Esophagus muscularis mucosa (tissue), 4 donors: ENCODE measurements around the gene FRMD5. TPM values are rescaled to one million over a fixed set of nuclear protein-coding genes. Genes with fewer than 3 reads are reported as not detected.

Experiments used
- DNase-seq: peaks from one replicate; pipeline ENCODE4 v3.0.0-alpha.2; 2017; ENCODE audit errors: extremely low spot score
- H3K27ac ChIP-seq, 4 donors: fragments of 200-600 bp; sonication (generic); replicated peaks in 1 of 4; 1 replicate in 3 of 4; 2 replicates in 1 of 4; pipeline ENCODE4 v1.5.1; 2016 to 2019; ENCODE audit warnings: mild to moderate bottlenecking in 1 of 4
- H3K27me3 ChIP-seq, 4 donors: fragments of 200-600 bp; sonication (generic); one replicate each; pipeline versions ENCODE4 v1.5.1 to v1.6.0; 2016 to 2019
- H3K36me3 ChIP-seq, 4 donors: fragments of 200-600 bp; sonication (generic); one replicate each; pipeline ENCODE4 v1.5.1; 2016 to 2019
- H3K4me1 ChIP-seq, 4 donors: fragments of 200-600 bp; sonication (generic); one replicate each; pipeline ENCODE4 v1.5.1; 2016 to 2019
- H3K4me3 ChIP-seq, 4 donors: fragments of 200-600 bp; sonication (generic); 1 replicate in 2 of 4; 2 replicates in 2 of 4; pipeline ENCODE4 v1.5.1; 2016 to 2019; ENCODE audit warnings: mild to moderate bottlenecking in 4 of 4, moderate library complexity in 1 of 4
- H3K9me3 ChIP-seq, 4 donors: fragments of 200-600 bp; sonication (generic); 1 replicate in 3 of 4; 2 replicates in 1 of 4; pipeline ENCODE4 v1.5.1; 2016 to 2019
- EP300 ChIP-seq: sonication (generic); formaldehyde crosslinking; IDR thresholded peaks from one replicate; pipeline ENCODE4 v1.6.1; 2017; ENCODE audit warnings: antibody characterized with exemption
- POLR2A ChIP-seq: fragments of 450-650 bp; IDR thresholded peaks from one replicate; pipeline ENCODE4 v1.6.1; 2017; ENCODE audit warnings: antibody characterized with exemption, moderate library complexity, mild to moderate bottlenecking, low read depth
- POLR2AphosphoS5 ChIP-seq, 2 donors: sonication (generic); formaldehyde crosslinking; IDR thresholded peaks; one replicate each; pipeline ENCODE4 v1.6.1; 2017; ENCODE audit warnings: antibody characterized with exemption in 2 of 2
- WGBS: methylation state at CpG from one replicate; pipeline ENCODE4 v1.1.5; 2018; 5-methylcytosine and 5-hydroxymethylcytosine counted together
- intact Hi-C: fragments of 100-400 bp; cut with DNase I; formaldehyde crosslinking; loops from one replicate; pipeline ENCODE4 v1.15.1; 2023
- total RNA-seq, 4 donors: library from RNA; depleted of rRNA; stranded (reverse); fragments of >200 nt; gene quantifications; one replicate each; pipeline versions ENCODE4 v1.1.0 to v1.2.1, GENCODE V29; 2016
- TF ChIP-seq, protein P1 (sequence below), 3 experiments: fragments of 200-600 bp in 2 of 3; fragments of 450-650 bp in 1 of 3; sonication (generic) in 2 of 3; IDR thresholded peaks; one replicate each; pipeline ENCODE4 v1.5.1; 2017 to 2019; ENCODE audit warnings: antibody characterized with exemption in 3 of 3, mild to moderate bottlenecking in 2 of 3, moderate library complexity in 1 of 3

FRMD5 gene
- total RNA-seq, 4 donors from 2014 or later: 0.42 to 1.4 (median 0.67) TPM

GRCh38 chr15:44149224-44149623, 45.8 kb downstream of the FRMD5 start:
- Histone ChIP-seq H3K4me1 (no peaks in the 10 kb centered on the region), H3K4me3 (no peak overlapping the region), H3K36me3 (no peaks in the 10 kb centered on the region), H3K27ac (no peak overlapping the region), H3K27me3 (peaks cover 0 to 11% (median 0%) of the 10 kb centered on the region in 4 donors), H3K9me3 (no peaks in the 10 kb centered on the region)
- intact Hi-C loops: no loop called here
- WGBS: 96% methylated on average over 1 of the region's 1 CpG
- TF ChIP-seq EP300 (no peak), POLR2A (no peak), POLR2AphosphoS5 (IDR thresholded peaks at IDR 0.05) (no peak)
- TF ChIP-seq, protein P1, sequence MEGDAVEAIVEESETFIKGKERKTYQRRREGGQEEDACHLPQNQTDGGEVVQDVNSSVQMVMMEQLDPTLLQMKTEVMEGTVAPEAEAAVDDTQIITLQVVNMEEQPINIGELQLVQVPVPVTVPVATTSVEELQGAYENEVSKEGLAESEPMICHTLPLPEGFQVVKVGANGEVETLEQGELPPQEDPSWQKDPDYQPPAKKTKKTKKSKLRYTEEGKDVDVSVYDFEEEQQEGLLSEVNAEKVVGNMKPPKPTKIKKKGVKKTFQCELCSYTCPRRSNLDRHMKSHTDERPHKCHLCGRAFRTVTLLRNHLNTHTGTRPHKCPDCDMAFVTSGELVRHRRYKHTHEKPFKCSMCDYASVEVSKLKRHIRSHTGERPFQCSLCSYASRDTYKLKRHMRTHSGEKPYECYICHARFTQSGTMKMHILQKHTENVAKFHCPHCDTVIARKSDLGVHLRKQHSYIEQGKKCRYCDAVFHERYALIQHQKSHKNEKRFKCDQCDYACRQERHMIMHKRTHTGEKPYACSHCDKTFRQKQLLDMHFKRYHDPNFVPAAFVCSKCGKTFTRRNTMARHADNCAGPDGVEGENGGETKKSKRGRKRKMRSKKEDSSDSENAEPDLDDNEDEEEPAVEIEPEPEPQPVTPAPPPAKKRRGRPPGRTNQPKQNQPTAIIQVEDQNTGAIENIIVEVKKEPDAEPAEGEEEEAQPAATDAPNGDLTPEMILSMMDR (IDR thresholded peaks at IDR 0.05): no peak
- no peak for DNase-seq

GRCh38 chr15:44148580-44148979, 46.5 kb downstream of the FRMD5 start:
- intact Hi-C loops: no loop called here
- Histone ChIP-seq H3K4me3 (no peak overlapping the region), H3K27me3 (peaks cover 0 to 11% (median 0%) of the 10 kb centered on the region in 4 donors), H3K9me3 (no peaks in the 10 kb centered on the region), H3K36me3 (no peaks in the 10 kb centered on the region), H3K4me1 (no peaks in the 10 kb centered on the region), H3K27ac (no peak overlapping the region)
- no peak for DNase-seq
- 79% methylated on average over 2 of the region's 2 CpGs for WGBS
- TF ChIP-seq, protein P1 (IDR thresholded peaks at IDR 0.05): no peak
- no peak for TF ChIP-seq EP300
- TF ChIP-seq POLR2A: no peak
- TF ChIP-seq POLR2AphosphoS5 (IDR thresholded peaks at IDR 0.05): no peak

GRCh38 chr15:44147636-44148035, 47.4 kb downstream of the FRMD5 start:
- H3K36me3 ChIP-seq: no peaks in the 10 kb centered on the region
- H3K9me3 ChIP-seq: no peaks in the 10 kb centered on the region
- H3K27me3 ChIP-seq: peaks cover 0 to 11% (median 0%) of the 10 kb centered on the region in 4 donors
- TF ChIP-seq POLR2A: no peak
- TF ChIP-seq EP300: no peak
- TF ChIP-seq POLR2AphosphoS5 (IDR thresholded peaks at IDR 0.05): no peak
- TF ChIP-seq, protein P1 (IDR thresholded peaks at IDR 0.05): no peak
- H3K4me3 ChIP-seq: no peak overlapping the region
- intact Hi-C loops: no loop called here
- no peaks in the 10 kb centered on the region for H3K4me1 ChIP-seq
- H3K27ac ChIP-seq: no peak overlapping the region
- no peak for DNase-seq

- 59% methylated on average over 3 of the region's 3 CpGs for WGBS
- Histone ChIP-seq H3K27me3 (peaks cover 0 to 7% (median 0%) of the 10 kb centered on the region in 4 donors), H3K9me3 (no peaks in the 10 kb centered on the region), H3K27ac (no peak overlapping the region), H3K4me1 (no peaks in the 10 kb centered on the region), H3K36me3 (no peaks in the 10 kb centered on the region), H3K4me3 (no peak overlapping the region)
- DNase-seq: no peak
- TF ChIP-seq POLR2AphosphoS5 (IDR thresholded peaks at IDR 0.05) (no peak), EP300 (no peak), POLR2A (no peak)
- TF ChIP-seq, protein P1 (IDR thresholded peaks at IDR 0.05): no peak
- intact Hi-C loops: no loop called here
Measured at GRCh38 chr15:44145495-44145894, 49.6 kb downstream of the FRMD5 start.

GRCh38 chr15:44144992-44145391, 50.1 kb downstream of the FRMD5 start:
- intact Hi-C loops: no loop called here
- Histone ChIP-seq H3K9me3 (no peaks in the 10 kb centered on the region), H3K27ac (no peak overlapping the region), H3K4me1 (no peaks in the 10 kb centered on the region), H3K36me3 (no peaks in the 10 kb centered on the region), H3K4me3 (no peak overlapping the region), H3K27me3 (peaks cover 0 to 7% (median 0%) of the 10 kb centered on the region in 4 donors)
- no peak for DNase-seq
- TF ChIP-seq POLR2A: no peak
- no peak for TF ChIP-seq POLR2AphosphoS5 (IDR thresholded peaks at IDR 0.05)
- no peak for TF ChIP-seq EP300
- TF ChIP-seq, protein P1 (IDR thresholded peaks at IDR 0.05): no peak
